K562 (cell line): Measurements from ENCODE around the gene AGPAT1. TPM values are rescaled to one million over a fixed set of nuclear protein-coding genes. Genes with fewer than 3 reads are reported as not detected.

ENCODE experiments used
- ARID1B ChIP-seq: fragments of 450-650 bp; IDR thresholded peaks from 2 replicates; pipeline ENCODE4 v1.6.1; 2016; ENCODE audit warnings: antibody characterized with exemption, mild to moderate bottlenecking, inconsistent platforms
- CC2D1A ChIP-seq: fragments of 450-650 bp; IDR thresholded peaks from 2 replicates; pipeline ENCODE4 v1.6.1; 2017; ENCODE audit warnings: mild to moderate bottlenecking
- ETS1 ChIP-seq: conservative IDR thresholded peaks from 2 replicates; pipeline ENCODE4 v1.6.1; 2011; ENCODE audit warnings: low read depth, mild to moderate bottlenecking, low read length; ENCODE audit not compliant: control insufficient read depth
- HMBOX1 ChIP-seq: sonication (generic); IDR thresholded peaks from 2 replicates; pipeline ENCODE4 v1.6.1; 2016
- NRF1 ChIP-seq, 2 experiments: fragments of 450-650 bp; IDR thresholded peaks in 1 of 2; conservative IDR thresholded peaks in 1 of 2; 2 replicates each; pipeline ENCODE4 v1.6.1; 2014; ENCODE audit warnings: mild to moderate bottlenecking in 2 of 2
- PATZ1 ChIP-seq: fragments of 250-450 bp; sonication (Bioruptor Pico); IDR thresholded peaks from 2 replicates; pipeline ENCODE4 v1.5.0; 2020; ENCODE audit warnings: mild to moderate bottlenecking, borderline replicate concordance
- PKNOX1 ChIP-seq: fragments of 450-650 bp; IDR thresholded peaks from 2 replicates; pipeline ENCODE4 v1.6.1; 2016
- POLR2A ChIP-seq: fragments of 450-650 bp; conservative IDR thresholded peaks from 2 replicates; pipeline ENCODE4 v1.6.1; 2016
- PRPF4 ChIP-seq: fragments of 200-400 bp; formaldehyde crosslinking; IDR thresholded peaks from one replicate; pipeline ENCODE4 v1.6.1; 2017; ENCODE audit warnings: low read length, low read depth, mild to moderate bottlenecking; ENCODE audit not compliant: insufficient read depth, poor library complexity, severe bottlenecking
- SFPQ ChIP-seq: fragments of 200-400 bp; formaldehyde crosslinking; IDR thresholded peaks from 2 replicates; pipeline ENCODE4 v1.6.1; 2017; ENCODE audit warnings: mild to moderate bottlenecking, low read depth, low read length, moderate library complexity
- SP2 ChIP-seq: IDR thresholded peaks from 2 replicates; pipeline ENCODE4 v1.6.1; 2011; ENCODE audit warnings: mild to moderate bottlenecking, low read depth, low read length, moderate library complexity; ENCODE audit not compliant: poor library complexity, severe bottlenecking; ENCODE audit errors: extremely low read depth
- ZBTB26 ChIP-seq: fragments of 450-650 bp; formaldehyde crosslinking; IDR thresholded peaks from 2 replicates; pipeline ENCODE4 v1.4.0; 2022; ENCODE audit warnings: missing genetic modification characterization
- ZNF175 ChIP-seq: fragments of 200-800 bp; sonication (Bioruptor generic); IDR thresholded peaks from 2 replicates; pipeline ENCODE4 v1.6.1; 2016; ENCODE audit warnings: low read depth, mild to moderate bottlenecking, missing genetic modification characterization, missing compliant biosample characterization
- ZNF253 ChIP-seq: fragments of 250-450 bp; sonication (Bioruptor Pico); conservative IDR thresholded peaks from 2 replicates; pipeline ENCODE4 v1.6.1; 2021; ENCODE audit warnings: mild to moderate bottlenecking
- polyA plus RNA-seq, 8 experiments: library from polyadenylated mRNA; depleted of rRNA in 4 of 8; stranded (reverse) in 5 of 8; unstranded in 3 of 8; fragments of >200 nt; fragmentation: Nextera tagmentation in 2 of 8; fragmentation: Illumina TruSeq in 1 of 8; extraction: Ambion mirVana in 2 of 8; extraction: Trizol in 1 of 8; gene quantifications; 2 replicates each; pipeline versions ENCODE4 v1.2.1 to v1.2.3, GENCODE V29; 2011 to 2014; ENCODE audit warnings: inconsistent platforms in 1 of 8, missing spikeins in 1 of 8
- total RNA-seq, 7 experiments: library from RNA; depleted of rRNA in 6 of 7; stranded (reverse); fragments of >200 nt in 6 of 7; fragmentation: Illumina TruSeq in 2 of 7; extraction: Trizol in 2 of 7; gene quantifications; 2 replicates each; pipeline versions ENCODE4 v1.2.1 to v1.2.3, GENCODE V29; 2011 to 2021; ENCODE audit warnings: low replicate concordance in 1 of 7

AGPAT1 gene
- total and polyA plus RNA-seq, 9 of the 15 experiments (the other 6 are each of a cell fraction or from before 2014, with no cell fraction given): 37.9 to 176 (median 69.4) TPM

- TF ChIP-seq ZBTB26 (no peak), CC2D1A (no peak), ZNF253 (no peak), SFPQ (no peak), ZNF175 (peak; percentile 7; the same call in 1 of the 2 replicates), NRF1 (conservative IDR thresholded peaks at IDR 0.05 in 1 of 2, IDR thresholded peaks at IDR 0.05 in 1 of 2) (no peak), POLR2A (peak; percentile 97), PATZ1 (no peak), PKNOX1 (peak; percentile 94), HMBOX1 (no peak), ETS1 (peak; percentile 67), PRPF4 (no peak), SP2 (no peak), ARID1B (no peak; the same call in 1 of the 2 replicates)
These were observed 20.2 kb upstream of the AGPAT1 start (continued) for GRCh38 chr6:32195902-32196681.
